HL-60 (cell line): ENCODE measurements around the gene U2AF2.
A peak's percentile ranks its signal among the peaks of the same experiment; 100 is the strongest.

Experiments
- DNase-seq, 2 experiments: peaks; one replicate each; pipeline ENCODE4 v3.0.0-alpha.2; 2010 to 2020; ENCODE audit warnings: low read depth in 1 of 2, low spot score in 1 of 2
- H3K27ac ChIP-seq: fragments of 250-450 bp; sonication (Bioruptor Pico); replicated peaks from 2 replicates; pipeline ENCODE4 v1.5.1; 2020; ENCODE audit warnings: mild to moderate bottlenecking, moderate library complexity
- H3K27me3 ChIP-seq: fragments of 250-450 bp; sonication (Bioruptor Pico); 2 replicates; pipeline ENCODE4 v1.5.1; 2021; ENCODE audit warnings: mild to moderate bottlenecking, moderate library complexity; ENCODE audit not compliant: insufficient read depth, poor library complexity, severe bottlenecking
- H3K4me3 ChIP-seq: replicated peaks from 2 replicates; pipeline ENCODE4 v1.5.1; 2011; ENCODE audit warnings: mild to moderate bottlenecking, control low read depth, low read length; ENCODE audit not compliant: insufficient read depth
- GABPA ChIP-seq: IDR thresholded peaks from 2 replicates; pipeline ENCODE4 v1.6.1; 2012; ENCODE audit warnings: low read depth
- POLR2AphosphoS5 ChIP-seq: IDR thresholded peaks from 2 replicates; pipeline ENCODE4 v1.6.1; 2012; ENCODE audit warnings: low read depth
- SPI1 ChIP-seq: IDR thresholded peaks from 2 replicates; pipeline ENCODE4 v1.6.1; 2012; ENCODE audit warnings: low read depth, mild to moderate bottlenecking, borderline replicate concordance
- TF ChIP-seq, protein P1 (sequence below): IDR thresholded peaks from 2 replicates; pipeline ENCODE4 v1.6.1; 2012; ENCODE audit warnings: low read depth; ENCODE audit not compliant: insufficient replicate concordance
- TF ChIP-seq, protein P2 (sequence below): IDR thresholded peaks from one replicate; pipeline ENCODE4 v1.5.1; 2011; ENCODE audit warnings: low read length, control low read depth, inconsistent platforms; ENCODE audit not compliant: insufficient read depth

The U2AF2 gene

DNA sequence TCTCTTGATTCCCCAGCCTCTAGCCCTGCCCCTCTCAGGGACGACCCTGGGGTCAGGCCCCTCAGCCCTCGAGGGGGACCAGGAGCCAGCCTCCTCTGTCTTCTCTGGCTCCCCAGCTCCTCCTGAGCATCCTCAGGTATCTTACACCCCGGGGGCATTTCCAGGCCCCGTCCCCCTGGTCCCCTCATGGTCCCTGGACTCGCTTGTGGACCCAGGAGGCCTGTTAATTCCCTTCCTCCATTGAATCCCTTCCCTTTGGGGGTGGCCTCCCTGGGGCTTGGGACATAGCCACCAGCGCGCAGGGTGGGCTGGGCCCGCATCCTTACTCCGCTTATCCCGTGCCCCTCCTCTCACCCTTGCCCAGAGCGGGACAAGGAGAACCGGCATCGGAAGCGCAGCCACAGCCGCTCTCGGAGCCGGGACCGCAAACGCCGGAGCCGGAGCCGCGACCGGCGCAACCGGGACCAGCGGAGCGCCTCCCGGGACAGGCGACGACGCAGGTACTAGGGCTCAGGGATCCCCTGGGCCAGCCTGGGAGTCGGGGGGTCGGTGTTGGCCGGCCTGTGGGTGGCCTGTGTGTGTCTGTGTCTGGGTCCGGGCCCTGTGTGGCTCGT lies 4.1 kb downstream of the U2AF2 start:
- Histone ChIP-seq H3K27ac (peak overlapping the region; percentile 8), H3K27me3 (no peaks in the 10 kb centered on the region), H3K4me3 (peak overlapping the region; percentile 17)
- DNase-seq: no peak
- TF ChIP-seq GABPA: no peak
- TF ChIP-seq, protein P1, sequence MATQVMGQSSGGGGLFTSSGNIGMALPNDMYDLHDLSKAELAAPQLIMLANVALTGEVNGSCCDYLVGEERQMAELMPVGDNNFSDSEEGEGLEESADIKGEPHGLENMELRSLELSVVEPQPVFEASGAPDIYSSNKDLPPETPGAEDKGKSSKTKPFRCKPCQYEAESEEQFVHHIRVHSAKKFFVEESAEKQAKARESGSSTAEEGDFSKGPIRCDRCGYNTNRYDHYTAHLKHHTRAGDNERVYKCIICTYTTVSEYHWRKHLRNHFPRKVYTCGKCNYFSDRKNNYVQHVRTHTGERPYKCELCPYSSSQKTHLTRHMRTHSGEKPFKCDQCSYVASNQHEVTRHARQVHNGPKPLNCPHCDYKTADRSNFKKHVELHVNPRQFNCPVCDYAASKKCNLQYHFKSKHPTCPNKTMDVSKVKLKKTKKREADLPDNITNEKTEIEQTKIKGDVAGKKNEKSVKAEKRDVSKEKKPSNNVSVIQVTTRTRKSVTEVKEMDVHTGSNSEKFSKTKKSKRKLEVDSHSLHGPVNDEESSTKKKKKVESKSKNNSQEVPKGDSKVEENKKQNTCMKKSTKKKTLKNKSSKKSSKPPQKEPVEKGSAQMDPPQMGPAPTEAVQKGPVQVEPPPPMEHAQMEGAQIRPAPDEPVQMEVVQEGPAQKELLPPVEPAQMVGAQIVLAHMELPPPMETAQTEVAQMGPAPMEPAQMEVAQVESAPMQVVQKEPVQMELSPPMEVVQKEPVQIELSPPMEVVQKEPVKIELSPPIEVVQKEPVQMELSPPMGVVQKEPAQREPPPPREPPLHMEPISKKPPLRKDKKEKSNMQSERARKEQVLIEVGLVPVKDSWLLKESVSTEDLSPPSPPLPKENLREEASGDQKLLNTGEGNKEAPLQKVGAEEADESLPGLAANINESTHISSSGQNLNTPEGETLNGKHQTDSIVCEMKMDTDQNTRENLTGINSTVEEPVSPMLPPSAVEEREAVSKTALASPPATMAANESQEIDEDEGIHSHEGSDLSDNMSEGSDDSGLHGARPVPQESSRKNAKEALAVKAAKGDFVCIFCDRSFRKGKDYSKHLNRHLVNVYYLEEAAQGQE: no peak
- no peak for TF ChIP-seq POLR2AphosphoS5
- TF ChIP-seq SPI1: no peak
- TF ChIP-seq, protein P2, sequence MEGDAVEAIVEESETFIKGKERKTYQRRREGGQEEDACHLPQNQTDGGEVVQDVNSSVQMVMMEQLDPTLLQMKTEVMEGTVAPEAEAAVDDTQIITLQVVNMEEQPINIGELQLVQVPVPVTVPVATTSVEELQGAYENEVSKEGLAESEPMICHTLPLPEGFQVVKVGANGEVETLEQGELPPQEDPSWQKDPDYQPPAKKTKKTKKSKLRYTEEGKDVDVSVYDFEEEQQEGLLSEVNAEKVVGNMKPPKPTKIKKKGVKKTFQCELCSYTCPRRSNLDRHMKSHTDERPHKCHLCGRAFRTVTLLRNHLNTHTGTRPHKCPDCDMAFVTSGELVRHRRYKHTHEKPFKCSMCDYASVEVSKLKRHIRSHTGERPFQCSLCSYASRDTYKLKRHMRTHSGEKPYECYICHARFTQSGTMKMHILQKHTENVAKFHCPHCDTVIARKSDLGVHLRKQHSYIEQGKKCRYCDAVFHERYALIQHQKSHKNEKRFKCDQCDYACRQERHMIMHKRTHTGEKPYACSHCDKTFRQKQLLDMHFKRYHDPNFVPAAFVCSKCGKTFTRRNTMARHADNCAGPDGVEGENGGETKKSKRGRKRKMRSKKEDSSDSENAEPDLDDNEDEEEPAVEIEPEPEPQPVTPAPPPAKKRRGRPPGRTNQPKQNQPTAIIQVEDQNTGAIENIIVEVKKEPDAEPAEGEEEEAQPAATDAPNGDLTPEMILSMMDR: no peak

DNA sequence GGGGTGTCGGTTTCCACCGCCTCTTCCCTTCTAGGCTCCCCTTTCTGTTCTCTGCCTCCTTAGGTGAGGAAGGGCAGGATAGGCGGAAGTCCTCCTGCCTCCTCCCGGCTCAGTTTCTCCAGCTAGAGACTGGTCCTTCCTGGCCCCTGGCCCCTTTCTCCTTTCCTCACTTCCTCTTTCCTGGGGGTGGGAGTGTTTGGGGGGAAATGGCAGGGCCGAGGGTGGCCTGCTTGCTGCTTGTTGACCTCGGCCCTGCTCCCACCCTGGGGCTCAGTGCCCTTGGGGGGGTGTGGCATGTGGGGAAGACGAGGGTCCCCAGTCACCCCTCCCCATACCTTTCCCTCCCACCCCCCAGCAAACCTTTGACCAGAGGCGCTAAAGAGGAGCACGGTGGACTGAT lies 5.0 kb downstream of the U2AF2 start:
- peak overlapping the region; percentile 8; the same call in 1 of the 2 replicates for H3K27ac ChIP-seq
- DNase-seq: no peak
- TF ChIP-seq GABPA (no peak), SPI1 (peak; percentile 77), POLR2AphosphoS5 (no peak)
- TF ChIP-seq, protein P2: no peak
- TF ChIP-seq, protein P1: no peak
- H3K27me3 ChIP-seq: no peaks in the 10 kb centered on the region
- no peak overlapping the region for H3K4me3 ChIP-seq

DNA sequence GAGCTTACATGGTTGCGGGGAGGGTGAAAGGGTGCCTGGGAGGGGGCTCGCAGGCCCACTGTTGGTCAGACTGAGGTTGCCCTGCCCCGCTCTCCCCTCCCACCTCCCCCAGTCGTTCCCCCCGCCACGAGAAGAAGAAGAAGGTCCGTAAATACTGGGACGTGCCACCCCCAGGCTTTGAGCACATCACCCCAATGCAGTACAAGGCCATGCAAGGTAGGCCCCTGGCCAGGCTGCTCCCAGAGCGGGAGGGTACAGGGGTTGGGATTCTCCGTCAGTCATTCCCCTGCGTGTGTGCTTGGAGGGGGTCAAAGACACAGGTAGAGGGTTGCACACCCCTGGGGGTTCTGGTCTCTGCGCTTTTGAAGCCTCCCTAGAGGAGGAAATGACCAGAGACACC lies 5.6 kb downstream of the U2AF2 start:
- H3K27ac ChIP-seq: no peak overlapping the region

More for the DNA sequence above, 5.6 kb downstream of the U2AF2 start:
- TF ChIP-seq, protein P2: no peak
- no peak for DNase-seq
- Histone ChIP-seq H3K27me3 (no peaks in the 10 kb centered on the region), H3K4me3 (no peak overlapping the region)
